Measurements from ENCODE around the gene ZNF701.
A peak's percentile ranks its signal among the peaks of the same experiment; 100 is the strongest.
"Not testable (repeated sequence)": the region's sequence is repeated elsewhere in the genome, so short reads cannot be mapped to it uniquely, and the experiment has no call there.

Gene ZNF701

GRCh38 chr19:52567921-52568320 is 2.2 kb upstream of the ZNF701 start (continued):
- TF ChIP-seq ZNF513 (tag by site-specific recombination; IDR thresholded peaks at IDR 0.05) (no peak), ZBTB49 (tag by site-specific recombination; IDR thresholded peaks at IDR 0.05; ENCODE audit: low read depth) (no peak), ZBTB20 (tag by site-specific recombination; IDR thresholded peaks at IDR 0.05) (no peak), ZBTB21 (tag by site-specific recombination; IDR thresholded peaks at IDR 0.05) (no peak), PRDM6 (tag by site-specific recombination; IDR thresholded peaks at IDR 0.05) (no peak), ZNF146 (tag by site-specific recombination; IDR thresholded peaks at IDR 0.05) (no peak), ZNF571 (tag by site-specific recombination; IDR thresholded peaks at IDR 0.05) (no peak), ZNF561 (tag by site-specific recombination; IDR thresholded peaks at IDR 0.05; ENCODE audit: borderline replicate concordance) (no peak), ZNF664 (tag by site-specific recombination; IDR thresholded peaks at IDR 0.05) (no peak), KLF7 (tag by site-specific recombination; IDR thresholded peaks at IDR 0.05; ENCODE audit: borderline replicate concordance) (no peak)

- H3K27ac ChIP-seq (ENCODE audit: extremely low read depth, low read depth, low read length); H3K9me3 ChIP-seq (ENCODE audit: control insufficient read depth, insufficient read depth, low read depth, low read length); CTCF ChIA-PET; POLR2A ChIA-PET; H3K4me1 ChIP-seq (ENCODE audit: control insufficient read depth, insufficient read depth, low read length): not testable (repeated sequence)
- Histone ChIP-seq H3K4me3 (ENCODE audit: low read depth, low read length) (peak overlapping the region; percentile 36), H3K36me3 (ENCODE audit: control insufficient read depth in 2 of 2, insufficient read depth in 1 of 2, low read length in 2 of 2) (peaks cover 0 to 26% of the 10 kb centered on the region in 2 experiments; a peak in 1 of 3 replicates)
- TF ChIP-seq KLF1 (tag by site-specific recombination; IDR thresholded peaks at IDR 0.05) (0 out of 2 replicates have a peak, but pooled peaks have one; percentile 10), KLF17 (tag by site-specific recombination; IDR thresholded peaks at IDR 0.05) (0 out of 2 replicates have a peak, but pooled peaks have one; percentile 10), PRDM1 (tag by site-specific recombination; IDR thresholded peaks at IDR 0.05) (peak; percentile 81), ZNF600 (tag by site-specific recombination; IDR thresholded peaks at IDR 0.05) (0 out of 2 replicates have a peak, but pooled peaks have one; percentile 25), ZBTB20 (tag by site-specific recombination; IDR thresholded peaks at IDR 0.05) (peak; percentile 90), SETDB1 (IDR thresholded peaks at IDR 0.05; ENCODE audit: insufficient read length, low read length) (peak; percentile 44), GLIS2 (tag by site-specific recombination; IDR thresholded peaks at IDR 0.05) (0 out of 2 replicates have a peak, but pooled peaks have one; percentile 9)
Observed at GRCh38 chr19:52569638-52569999, 468 bp upstream of the ZNF701 start.

- Histone ChIP-seq H3K9me3 (ENCODE audit: control insufficient read depth, insufficient read depth, low read depth, low read length) (no peaks in the 10 kb centered on the region), H3K36me3 (ENCODE audit: control insufficient read depth in 2 of 2, insufficient read depth in 1 of 2, low read length in 2 of 2) (peaks cover 0 to 41% of the 10 kb centered on the region in 2 experiments; a peak in 1 of 3 replicates), H3K4me3 (ENCODE audit: low read depth, low read length) (no peak overlapping the region), H3K27ac (ENCODE audit: extremely low read depth, low read depth, low read length) (no peak overlapping the region), H3K4me1 (ENCODE audit: control insufficient read depth, insufficient read depth, low read length) (no peaks in the 10 kb centered on the region)
- CTCF ChIA-PET = no interaction called here
- POLR2A ChIA-PET = no interaction called here
- TF ChIP-seq INSM2 (tag by site-specific recombination; IDR thresholded peaks at IDR 0.05) (no peak), ZNF701 (tag by site-specific recombination; IDR thresholded peaks at IDR 0.05) (no peak), ZFP37 (tag by site-specific recombination; IDR thresholded peaks at IDR 0.05) (no peak), ZNF747 (tag by site-specific recombination; IDR thresholded peaks at IDR 0.05) (no peak), ZBTB10 (tag by site-specific recombination; IDR thresholded peaks at IDR 0.05) (no peak), ZNF529 (tag by site-specific recombination; IDR thresholded peaks at IDR 0.05; ENCODE audit: insufficient replicate concordance) (no peak)
Observed at GRCh38 chr19:52584736-52585440, 14.8 kb downstream of the ZNF701 start.
